Left lung (tissue), 10 donors: ENCODE measurements around the gene GLRA2. TPM values are rescaled to one million over a fixed set of nuclear protein-coding genes. Genes with fewer than 3 reads are reported as not detected.

Experiments used
- ATAC-seq: fragments of 200-7000 bp; cut with Tn5 transposase; one replicate; pipeline ENCODE4 v1.9.1; 2020; ENCODE audit warnings: moderate library complexity
- DNase-seq, 4 donors: peaks; one replicate each; pipeline ENCODE4 v3.0.0-alpha.2; 2013 to 2020
- H3K27ac ChIP-seq, 2 donors: fragments of 200-600 bp; sonication (generic) in 1 of 2; one replicate each; pipeline versions ENCODE4 v1.5.0 to v1.8.0; 2020 to 2021
- H3K27me3 ChIP-seq, 2 donors: fragments of 200-600 bp; sonication (generic) in 1 of 2; one replicate each; pipeline versions ENCODE4 v1.5.0 to v1.8.0; 2020 to 2021
- H3K36me3 ChIP-seq, 2 donors: fragments of 200-600 bp; sonication (generic) in 1 of 2; one replicate each; pipeline versions ENCODE4 v1.5.0 to v1.8.0; 2020 to 2021
- H3K4me1 ChIP-seq, 2 donors: fragments of 200-600 bp; one replicate each; pipeline ENCODE4 v1.8.0; 2021
- H3K4me3 ChIP-seq, 2 donors: fragments of 200-600 bp; sonication (generic) in 1 of 2; one replicate each; pipeline versions ENCODE4 v1.5.0 to v1.8.0; 2020 to 2021; ENCODE audit warnings: mild to moderate bottlenecking in 1 of 2
- H3K9me3 ChIP-seq, 2 donors: fragments of 200-600 bp; sonication (generic) in 1 of 2; one replicate each; pipeline versions ENCODE4 v1.5.0 to v1.8.0; 2020 to 2021
- CTCF ChIP-seq, 2 donors: fragments of 200-600 bp; sonication (generic) in 1 of 2; IDR thresholded peaks; one replicate each; pipeline versions ENCODE4 v1.5.0 to v1.8.0; 2021; ENCODE audit warnings: antibody characterized with exemption in 2 of 2
- intact Hi-C, 2 donors: fragments of 100-400 bp; cut with DNase I; formaldehyde crosslinking; loops; one replicate each; pipeline versions ENCODE4 v1.11.2 to v1.14.2; 2022
- polyA plus RNA-seq, 6 donors: library from polyadenylated mRNA; unstranded; fragments of 120-200 nt; gene quantifications; one replicate each; pipeline ENCODE4 v1.2.1, GENCODE V29; 2013; ENCODE audit not compliant: insufficient read length in 6 of 6
- total RNA-seq, 2 donors: library from RNA; stranded (reverse); fragmentation: NEBNext Ultra II Directional; extraction: Animal tissue kit (Norgen Biotek cat#: 25700); gene quantifications; one replicate each; pipeline ENCODE4 v1.2.1, GENCODE V29; 2021
- donor health status: DM: no; HTN: yes; CAD: no.
- donor health status: DM: no; HTN: no; CAD: no.

Gene GLRA2
- total and polyA plus RNA-seq, 8 donors: 0.18 to 0.33 (median 0.21) TPM; not detected in 2

GRCh38 chrX:14712096-14712495, 182.8 kb downstream of the GLRA2 start:
- no peak for TF ChIP-seq CTCF (IDR thresholded peaks at IDR 0.05)
- DNase-seq (no peak), ATAC-seq (no peak)
- H3K27me3 ChIP-seq: no peaks in the 10 kb centered on the region
- no peaks in the 10 kb centered on the region for H3K9me3 ChIP-seq
- H3K4me3 ChIP-seq: no peak overlapping the region
- no peak overlapping the region for H3K27ac ChIP-seq
- intact Hi-C loops: no loop called here
- no peaks in the 10 kb centered on the region for H3K4me1 ChIP-seq
- H3K36me3 ChIP-seq: no peaks in the 10 kb centered on the region

- H3K4me1 ChIP-seq: no peaks in the 10 kb centered on the region
- peaks cover 0 to 3% of the 10 kb centered on the region in 2 donors for H3K9me3 ChIP-seq
- no peak for ATAC-seq
- no peaks in the 10 kb centered on the region for H3K36me3 ChIP-seq
- TF ChIP-seq CTCF (IDR thresholded peaks at IDR 0.05): no peak
- no peaks in the 10 kb centered on the region for H3K27me3 ChIP-seq
- no peak overlapping the region for H3K4me3 ChIP-seq
- H3K27ac ChIP-seq: no peak overlapping the region
- no peak for DNase-seq
- intact Hi-C loops: no loop called here
These were observed 188.6 kb downstream of the GLRA2 start for GRCh38 chrX:14717949-14718348.

GRCh38 chrX:14718403-14718802, 189.1 kb downstream of the GLRA2 start:
- Histone ChIP-seq H3K9me3 (peaks cover 0 to 3% of the 10 kb centered on the region in 2 donors), H3K27ac (no peak overlapping the region), H3K27me3 (no peaks in the 10 kb centered on the region), H3K4me1 (no peaks in the 10 kb centered on the region), H3K36me3 (no peaks in the 10 kb centered on the region), H3K4me3 (no peak overlapping the region)
- DNase-seq (no peak), ATAC-seq (no peak)
- no peak for TF ChIP-seq CTCF (IDR thresholded peaks at IDR 0.05)
- intact Hi-C loops: no loop called here

- intact Hi-C loops: no loop called here
- no peak for TF ChIP-seq CTCF (IDR thresholded peaks at IDR 0.05)
- no peaks in the 10 kb centered on the region for H3K9me3 ChIP-seq
- ATAC-seq (no peak), DNase-seq (no peak)
- no peaks in the 10 kb centered on the region for H3K36me3 ChIP-seq
- H3K4me3 ChIP-seq: no peak overlapping the region
- H3K4me1 ChIP-seq: no peaks in the 10 kb centered on the region
- H3K27me3 ChIP-seq: no peaks in the 10 kb centered on the region
- H3K27ac ChIP-seq: no peak overlapping the region
These were observed 199.7 kb downstream of the GLRA2 start for GRCh38 chrX:14729058-14729457.

- H3K27me3 ChIP-seq: no peaks in the 10 kb centered on the region
- H3K27ac ChIP-seq: no peak overlapping the region
- H3K4me1 ChIP-seq: no peaks in the 10 kb centered on the region
- DNase-seq (no peak), ATAC-seq (no peak)
- no peaks in the 10 kb centered on the region for H3K36me3 ChIP-seq
- intact Hi-C loops: no loop called here
- H3K4me3 ChIP-seq: no peak overlapping the region
- no peak for TF ChIP-seq CTCF (IDR thresholded peaks at IDR 0.05)
- H3K9me3 ChIP-seq: no peaks in the 10 kb centered on the region
These were observed 209.3 kb downstream of the GLRA2 start for GRCh38 chrX:14738643-14739042.
